Activated CD8-positive, alpha-beta memory T cell treated with anti-CD3 and anti-CD28 coated beads for 48 hours (primary cell): ENCODE results near the gene GABRE.

Experiments
- DNase-seq, 3 experiments: peaks; one replicate each; pipeline ENCODE4 v3.0.0-alpha.2; 2020; ENCODE audit warnings: low read depth in 2 of 3, low spot score in 2 of 3

Gene GABRE, protein sequence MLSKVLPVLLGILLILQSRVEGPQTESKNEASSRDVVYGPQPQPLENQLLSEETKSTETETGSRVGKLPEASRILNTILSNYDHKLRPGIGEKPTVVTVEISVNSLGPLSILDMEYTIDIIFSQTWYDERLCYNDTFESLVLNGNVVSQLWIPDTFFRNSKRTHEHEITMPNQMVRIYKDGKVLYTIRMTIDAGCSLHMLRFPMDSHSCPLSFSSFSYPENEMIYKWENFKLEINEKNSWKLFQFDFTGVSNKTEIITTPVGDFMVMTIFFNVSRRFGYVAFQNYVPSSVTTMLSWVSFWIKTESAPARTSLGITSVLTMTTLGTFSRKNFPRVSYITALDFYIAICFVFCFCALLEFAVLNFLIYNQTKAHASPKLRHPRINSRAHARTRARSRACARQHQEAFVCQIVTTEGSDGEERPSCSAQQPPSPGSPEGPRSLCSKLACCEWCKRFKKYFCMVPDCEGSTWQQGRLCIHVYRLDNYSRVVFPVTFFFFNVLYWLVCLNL

DNA sequence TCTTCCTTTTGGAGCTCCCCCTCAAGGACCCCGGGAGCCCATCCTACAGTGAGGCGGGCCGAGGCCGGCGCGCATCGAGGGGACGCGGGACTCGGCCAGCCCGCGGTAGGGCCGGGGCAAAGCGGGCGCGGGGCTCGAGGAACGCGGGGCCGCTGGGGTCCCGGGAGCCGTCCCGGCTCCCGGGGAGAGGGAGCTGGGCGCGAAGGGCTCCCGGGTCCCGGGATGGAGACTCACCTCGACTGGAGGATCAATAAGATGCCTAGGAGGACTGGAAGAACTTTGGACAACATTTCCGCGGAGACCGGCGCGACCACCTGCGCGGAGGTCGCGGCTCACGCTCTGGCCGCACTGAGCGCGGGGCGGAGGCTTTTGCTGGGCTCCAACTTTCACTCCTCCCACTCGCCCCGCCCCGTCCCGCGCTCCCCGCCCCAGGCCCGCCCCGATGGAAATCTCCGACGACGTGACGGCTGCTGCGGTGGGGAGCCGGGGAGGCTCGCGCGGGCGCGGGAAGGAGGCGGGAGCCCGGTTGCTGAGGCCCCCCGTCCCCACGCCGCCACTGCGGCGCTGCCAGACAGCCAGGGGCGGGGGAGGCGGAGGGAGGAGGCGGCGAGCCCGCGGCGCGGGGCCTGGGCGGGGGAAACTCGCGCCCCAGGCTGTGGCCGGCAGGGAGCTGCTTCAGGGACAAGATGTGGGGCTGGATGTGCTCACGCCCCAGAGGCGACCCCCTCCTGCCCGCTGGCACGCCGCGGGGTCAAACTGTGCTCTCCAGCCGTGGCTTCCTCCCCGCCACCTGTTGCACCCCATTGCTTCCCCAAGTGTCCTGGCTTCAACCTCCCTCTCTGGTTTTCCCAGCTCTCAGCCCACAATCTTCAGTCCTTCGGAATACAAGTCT lies at the start of gene GABRE:
TSS of gene GABRE (minus strand) at position 341 of the 892 bp plus-strand sequence. CDS start at position 290, 51 bp downstream.
- DNase-seq = no peak

DNA sequence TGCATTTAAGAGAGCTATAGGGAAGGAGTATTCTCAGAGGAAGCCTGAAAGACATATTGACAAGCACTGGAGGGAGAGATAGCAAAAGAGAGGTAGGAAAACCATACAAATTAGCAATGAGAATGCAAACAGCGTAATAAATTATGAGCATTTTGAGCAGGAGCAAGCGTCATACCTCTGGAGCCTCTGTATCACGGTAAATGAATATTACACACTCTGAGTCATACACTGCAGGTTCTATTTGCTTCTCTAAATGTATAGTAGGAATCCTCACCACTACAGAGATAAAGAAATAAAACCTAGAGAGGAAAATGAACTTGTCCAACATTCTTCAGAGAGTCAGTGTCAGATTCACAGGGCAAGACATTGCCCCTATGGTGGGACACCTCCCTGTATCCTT lies 46.4 kb upstream of the GABRE start:
- DNase-seq = no peak

DNA sequence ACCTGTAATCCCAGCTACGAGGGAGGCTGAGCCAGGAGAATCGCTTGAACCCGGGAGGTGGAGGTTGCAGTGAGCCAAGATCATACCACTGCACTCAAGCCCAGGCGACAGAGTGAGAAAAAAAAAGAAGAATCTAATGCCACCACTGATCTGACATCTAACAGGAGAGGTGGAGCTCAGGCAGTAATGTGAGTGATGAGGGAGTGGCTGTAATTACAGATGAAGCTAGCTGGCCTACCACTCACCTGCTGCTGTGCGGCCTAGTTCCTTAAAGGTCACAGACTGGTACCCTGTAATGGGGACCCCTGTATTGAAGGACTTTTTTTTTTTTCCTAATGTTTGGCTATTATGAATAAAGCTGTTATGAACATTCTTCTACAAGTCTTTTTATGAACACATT lies 25.3 kb upstream of the GABRE start:
- DNase-seq = no peak

DNA sequence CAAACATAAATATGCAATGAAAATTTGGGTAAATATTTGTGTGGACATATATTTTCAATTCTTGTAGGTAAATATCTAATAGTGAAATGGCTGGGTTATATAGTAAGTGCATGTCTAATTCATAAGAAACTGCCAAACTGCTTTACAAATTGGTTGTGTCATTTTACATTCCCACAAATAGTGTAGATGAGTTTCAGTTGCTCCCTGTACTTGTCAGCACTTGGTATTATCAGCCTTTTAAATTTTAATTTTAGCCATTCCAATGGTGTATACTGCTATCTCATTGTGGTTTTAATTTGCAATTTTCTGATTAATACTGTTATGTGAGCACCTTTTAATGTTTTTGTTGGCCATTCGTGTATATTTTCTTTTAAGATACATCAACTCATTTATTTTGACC lies 23.1 kb upstream of the GABRE start:
- no peak for DNase-seq

DNA sequence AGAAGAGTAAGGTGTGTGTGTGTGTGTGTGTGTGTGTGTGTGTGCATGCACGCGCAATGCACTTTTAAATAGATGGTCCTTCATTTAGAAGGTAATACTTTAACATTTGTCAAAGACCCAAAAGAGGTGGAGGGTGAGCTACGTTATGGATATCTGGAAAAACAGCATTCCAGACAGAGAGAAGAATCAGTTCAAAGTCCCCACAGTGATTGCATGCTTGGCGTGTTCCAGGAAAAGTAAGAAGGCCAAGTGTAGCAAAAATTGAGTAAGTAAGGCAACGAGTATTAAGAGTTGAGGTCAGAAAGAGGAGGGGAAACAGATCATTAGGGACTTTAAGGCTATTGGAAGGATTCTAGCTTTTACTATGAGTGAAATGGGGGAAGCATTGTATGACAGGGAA lies 21.9 kb upstream of the GABRE start:
- no peak for DNase-seq

DNA sequence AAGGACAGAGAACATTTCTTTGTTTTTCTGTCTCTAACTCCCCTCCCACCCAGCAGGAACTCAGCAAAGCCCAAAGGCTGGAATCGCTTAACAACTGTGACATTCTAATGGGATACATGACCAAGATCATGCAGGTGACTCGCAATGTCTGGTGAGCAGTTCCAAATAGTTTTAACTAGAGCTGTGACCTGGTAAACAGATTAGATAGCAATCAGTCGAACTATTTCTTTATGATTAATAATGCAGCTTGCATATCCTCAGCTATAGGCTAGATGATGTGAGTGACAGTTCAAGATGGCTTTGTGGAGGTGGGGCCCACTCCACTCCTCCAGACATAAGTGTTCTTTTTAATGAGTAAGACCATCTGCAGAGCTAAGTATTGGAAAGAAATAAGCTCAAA lies 20.0 kb upstream of the GABRE start:
- no peak for DNase-seq

DNA sequence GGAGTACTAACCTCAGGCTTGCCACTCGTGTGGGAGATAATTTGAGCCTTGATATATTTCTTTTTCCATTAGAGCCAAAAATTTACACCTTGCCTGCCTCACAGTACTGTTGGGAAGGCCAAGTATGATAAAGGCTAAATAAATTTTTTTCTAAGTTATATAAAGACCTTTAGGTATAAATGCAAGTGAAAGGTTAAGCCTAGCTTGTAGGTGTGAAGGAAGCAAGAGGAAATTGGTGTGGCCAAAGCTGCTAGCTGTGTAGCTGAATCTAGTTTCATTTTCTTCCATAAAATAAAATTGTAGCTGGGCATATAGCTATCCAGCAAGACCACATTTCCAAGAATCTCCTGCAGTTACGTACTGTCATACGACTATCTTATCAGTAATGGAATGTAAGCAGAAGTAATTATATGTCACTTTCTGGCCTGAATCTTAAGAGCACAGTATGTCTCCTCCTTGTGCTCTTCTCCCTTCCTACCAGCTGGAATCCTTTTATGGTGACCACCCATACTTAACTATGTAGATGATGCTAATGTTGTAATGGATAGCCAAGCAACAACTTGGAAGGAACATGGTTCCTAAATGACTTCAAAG lies 14.3 kb upstream of the GABRE start:
- DNase-seq = no peak

DNA sequence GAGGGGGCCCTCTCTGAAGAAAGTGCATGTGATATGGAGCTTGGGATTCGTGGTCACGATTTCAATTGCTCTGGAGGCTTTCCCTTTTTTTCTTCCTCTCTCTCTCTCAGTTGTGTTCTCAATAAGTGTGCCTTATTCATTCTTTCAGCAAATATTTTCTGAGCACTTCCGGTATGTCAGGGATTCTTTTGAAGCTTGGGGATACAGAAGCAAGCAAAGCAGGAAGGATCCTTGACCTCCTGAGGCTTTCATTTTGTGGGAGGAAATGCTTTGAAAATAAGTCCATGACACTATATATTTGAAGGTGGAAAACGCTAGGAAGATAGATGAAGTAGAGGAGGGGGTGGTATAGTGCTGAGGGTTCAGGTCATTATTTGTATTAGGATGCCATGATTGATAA lies 12.6 kb upstream of the GABRE start:
- no peak for DNase-seq

DNA sequence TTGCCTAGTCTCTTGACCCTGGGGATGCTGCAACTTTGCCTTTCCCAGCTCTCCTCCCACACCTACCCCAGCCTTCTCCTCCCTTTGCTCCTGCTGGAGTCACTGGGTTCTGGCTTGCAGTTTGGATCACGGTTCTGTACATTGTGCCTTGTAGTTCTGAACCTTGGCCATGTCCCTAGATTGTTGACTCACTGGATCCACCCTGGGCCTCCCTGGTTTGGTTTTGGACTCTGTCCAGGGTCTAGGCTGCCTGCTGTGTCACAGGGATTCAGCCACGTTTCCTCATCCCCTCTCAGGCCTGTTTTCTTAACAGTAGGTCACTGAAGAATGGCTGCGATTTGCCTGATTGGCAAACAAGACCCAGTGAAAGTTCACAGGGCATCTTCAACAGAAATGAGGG lies 11.5 kb upstream of the GABRE start:
- DNase-seq = no peak

DNA sequence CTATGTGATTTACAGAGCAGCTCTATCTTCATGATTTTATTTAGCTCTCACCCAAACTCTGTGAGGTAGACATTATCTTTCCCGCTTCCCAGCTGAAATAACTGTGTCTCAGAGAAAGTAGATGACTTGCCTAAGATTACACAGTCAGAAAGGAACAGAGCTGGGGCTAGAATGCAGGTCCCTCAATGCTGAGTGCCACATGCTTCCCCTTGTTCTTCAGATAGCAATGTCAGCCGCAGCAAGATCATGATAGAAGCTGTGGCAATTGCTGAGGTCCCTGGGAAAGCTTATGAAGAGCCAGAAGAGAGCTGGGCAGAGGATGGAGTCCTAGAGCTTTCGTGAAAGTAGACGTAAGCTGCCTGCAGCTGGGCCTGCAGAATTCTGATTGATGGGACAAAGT lies 11.1 kb upstream of the GABRE start:
- DNase-seq = no peak

DNA sequence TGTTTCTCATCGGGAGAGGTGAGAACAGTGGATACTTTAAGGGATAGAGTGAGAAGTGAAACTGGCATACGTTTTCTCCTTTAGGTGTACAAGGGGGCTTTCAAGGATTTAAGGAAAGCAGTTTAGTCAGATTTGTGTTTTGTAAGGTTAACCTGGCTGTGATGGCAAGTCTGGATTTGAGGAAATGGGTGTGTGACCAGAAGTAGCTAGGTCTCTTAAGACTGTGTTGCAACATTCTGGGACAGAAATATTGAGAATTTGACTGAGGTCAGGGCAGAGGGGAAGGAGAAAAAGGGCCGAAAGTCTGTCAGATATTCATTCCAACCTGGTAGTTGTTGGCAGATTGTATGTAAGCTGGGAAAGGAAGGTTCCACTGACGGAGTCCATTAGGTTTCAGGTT lies 10.4 kb upstream of the GABRE start:
- DNase-seq = no peak

DNA sequence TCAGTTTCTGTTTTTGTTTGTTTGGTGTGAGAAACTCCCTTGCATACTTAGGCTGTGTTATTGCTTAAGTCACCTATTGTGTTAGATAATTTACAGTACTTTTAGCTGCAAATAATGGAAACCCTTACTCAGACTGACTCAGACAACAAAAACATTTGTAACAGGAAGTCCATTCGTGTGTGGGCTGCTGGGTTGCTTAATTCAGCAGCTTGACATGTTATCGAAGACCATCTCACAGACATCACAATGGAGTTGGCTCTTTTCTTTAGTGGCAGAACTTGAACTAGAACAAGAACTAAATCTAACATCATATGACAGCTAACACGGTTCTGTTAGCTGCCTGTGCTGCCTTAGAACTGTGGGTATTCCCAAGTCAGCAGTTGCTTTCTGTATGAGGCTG lies 9.9 kb upstream of the GABRE start:
- DNase-seq = no peak

DNA sequence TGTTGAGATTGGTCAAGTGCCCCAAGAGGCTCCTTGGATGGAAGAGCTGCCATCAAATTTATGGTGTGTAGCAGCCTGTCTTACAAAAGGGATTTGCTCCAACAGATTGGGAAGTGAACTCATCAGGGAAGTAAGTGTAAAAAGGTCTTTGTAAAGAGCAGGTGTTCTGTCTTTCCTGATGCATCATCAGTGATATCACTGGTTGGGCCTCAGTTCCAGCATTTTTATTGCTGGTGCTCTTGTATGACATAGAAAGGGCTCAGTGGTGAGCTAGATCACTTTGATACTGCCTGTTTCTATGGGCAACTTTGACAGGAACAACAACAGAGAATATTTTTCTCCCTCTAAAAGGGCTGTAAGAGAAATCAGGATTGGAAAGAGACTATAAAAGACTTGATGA lies 8.7 kb upstream of the GABRE start:
- DNase-seq = no peak

DNA sequence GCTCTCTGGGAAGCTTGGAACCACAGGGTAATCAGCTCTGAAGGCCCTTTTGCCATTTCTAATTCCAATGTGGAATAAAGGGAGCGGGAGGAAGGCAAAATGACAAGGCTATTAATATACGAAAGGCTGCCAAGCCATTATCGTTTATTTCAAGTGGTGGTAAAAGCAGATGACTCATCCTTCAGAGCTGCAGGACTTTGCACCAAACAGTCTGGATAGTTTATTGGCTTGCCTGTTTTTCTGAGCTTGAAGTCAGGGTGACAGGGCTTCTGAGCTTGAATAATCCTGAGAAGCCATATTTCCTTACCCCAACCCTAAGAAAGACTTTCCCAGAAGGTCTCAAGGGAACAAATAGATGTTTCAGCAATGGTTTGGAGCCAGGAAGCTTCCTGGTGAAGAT lies 7.7 kb upstream of the GABRE start:
- no peak for DNase-seq

DNA sequence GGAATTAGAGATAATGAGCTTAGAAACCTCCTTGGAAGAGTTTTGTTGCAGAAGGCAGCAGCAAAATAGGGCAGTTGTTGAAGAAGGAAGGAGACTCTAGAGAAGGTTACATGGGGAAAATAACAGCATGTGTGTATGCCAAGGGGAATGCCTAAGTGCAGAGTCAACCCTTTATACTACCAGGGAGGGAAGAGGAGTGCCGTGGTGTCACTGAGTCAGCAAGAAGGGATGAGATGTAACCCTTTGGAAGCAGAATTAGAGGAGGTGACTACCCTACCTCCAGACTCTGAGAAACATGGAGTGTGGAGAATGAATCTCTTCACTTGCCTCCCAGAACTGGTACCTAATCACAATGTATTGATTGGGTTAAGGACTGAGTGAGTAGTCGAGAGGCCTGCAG lies 6.7 kb upstream of the GABRE start:
- no peak for DNase-seq

DNA sequence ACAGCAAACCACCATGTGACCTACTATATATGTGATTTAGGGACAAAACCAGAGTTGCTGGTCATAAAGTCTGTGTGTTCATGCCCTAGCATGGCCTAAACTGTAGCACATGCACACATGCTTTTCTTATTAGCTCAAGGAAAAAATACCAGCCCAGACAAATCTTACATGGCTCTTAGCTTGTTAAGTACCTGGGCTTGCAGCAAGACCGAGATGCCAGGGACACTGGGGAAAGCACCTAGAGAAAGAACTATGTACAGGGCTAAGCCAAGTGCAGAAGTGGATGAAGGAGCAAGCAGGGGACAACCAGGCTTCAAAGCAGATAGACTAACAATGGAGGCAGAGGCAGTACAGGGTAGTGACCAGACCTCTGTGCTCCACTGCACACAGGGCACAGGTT lies 3.4 kb upstream of the GABRE start:
- DNase-seq = no peak

DNA sequence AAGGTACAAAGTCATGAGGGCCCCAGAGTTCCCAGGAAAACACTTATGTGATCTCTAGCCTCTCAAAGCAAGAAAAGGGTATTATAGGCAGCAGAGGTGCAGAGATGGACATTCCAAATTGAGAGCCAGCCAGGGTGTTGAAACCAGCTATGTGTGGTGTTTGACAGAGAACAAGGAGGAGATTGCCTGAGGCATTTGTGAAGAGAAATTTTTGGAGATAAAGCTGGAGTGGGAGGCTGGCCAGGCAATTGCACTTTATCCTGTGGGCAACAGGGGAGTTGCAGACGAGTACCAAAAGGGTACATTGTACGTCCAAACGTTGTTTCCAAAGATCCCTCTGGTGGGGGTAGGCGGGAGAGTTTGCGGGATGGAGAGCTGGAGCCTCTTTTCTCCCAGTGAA lies 2.5 kb upstream of the GABRE start:
- no peak for DNase-seq

DNA sequence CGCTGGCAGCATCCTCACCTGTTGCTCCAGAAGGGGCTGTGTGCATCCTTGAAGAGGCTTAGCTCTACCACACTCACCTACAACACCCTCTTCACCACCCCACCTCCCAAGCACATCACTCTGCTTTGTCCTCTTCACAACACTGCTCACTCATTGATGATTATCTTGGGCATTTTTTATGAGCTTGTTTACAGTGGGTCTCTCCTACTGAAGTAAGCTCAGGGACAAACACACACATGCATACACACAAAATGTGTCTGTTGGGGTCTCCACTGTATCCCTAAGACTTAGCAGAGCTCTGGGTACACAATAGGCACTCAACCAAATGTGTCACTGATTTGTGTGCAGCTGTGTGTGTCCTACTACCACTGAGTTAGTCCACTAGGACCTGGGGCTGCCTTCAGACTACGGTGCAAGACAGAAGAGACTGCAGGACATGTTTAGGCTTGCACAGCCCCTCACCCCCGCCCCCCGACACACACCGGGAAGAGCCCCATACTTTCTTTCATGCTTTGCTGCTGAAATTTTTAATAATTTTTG lies 1.3 kb upstream of the GABRE start:
- DNase-seq = no peak

DNA sequence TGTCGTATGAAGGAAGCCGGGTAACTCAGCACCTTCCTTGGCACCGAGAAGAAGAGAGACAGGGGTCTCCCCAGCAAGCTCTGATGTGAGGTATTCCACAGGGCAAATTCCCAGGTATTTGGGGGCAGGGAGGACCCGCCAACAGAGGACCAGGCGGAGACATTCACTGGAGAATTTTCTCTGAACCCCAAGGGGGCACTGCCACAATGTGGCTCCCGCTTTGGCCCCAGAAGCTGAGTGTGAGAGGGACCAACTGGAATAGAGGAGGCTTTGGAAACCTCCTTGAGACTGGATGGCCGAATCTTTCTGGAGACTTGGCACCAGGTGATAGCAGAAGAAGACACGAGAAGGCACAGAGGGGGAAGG lies 735 bp upstream of the GABRE start:
- no peak for DNase-seq

DNA sequence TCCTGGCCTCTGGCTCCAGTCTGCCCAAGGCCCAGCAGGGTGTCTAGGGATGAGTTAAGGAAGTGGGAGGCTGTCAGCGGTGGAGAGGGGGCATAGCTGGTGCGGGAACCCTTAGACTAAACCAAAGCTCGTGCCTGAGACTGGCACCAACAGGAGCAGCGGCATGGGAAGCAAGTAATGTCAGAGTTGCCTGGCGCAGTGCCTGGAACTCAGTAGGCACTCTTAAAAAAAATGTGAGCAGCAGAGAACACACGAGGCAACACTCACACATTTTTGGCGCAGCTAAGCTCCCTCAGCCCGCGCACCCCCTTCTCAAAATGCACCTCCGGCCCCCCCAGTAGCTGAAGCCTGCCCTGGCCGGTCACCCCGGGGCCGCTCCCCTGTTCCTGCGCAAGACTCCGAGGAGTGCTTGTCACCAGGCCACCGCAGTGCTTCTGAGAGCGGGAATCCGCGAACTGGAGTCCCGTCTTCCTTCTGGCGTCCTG lies 583 bp downstream of the GABRE start:
- no peak for DNase-seq

DNA sequence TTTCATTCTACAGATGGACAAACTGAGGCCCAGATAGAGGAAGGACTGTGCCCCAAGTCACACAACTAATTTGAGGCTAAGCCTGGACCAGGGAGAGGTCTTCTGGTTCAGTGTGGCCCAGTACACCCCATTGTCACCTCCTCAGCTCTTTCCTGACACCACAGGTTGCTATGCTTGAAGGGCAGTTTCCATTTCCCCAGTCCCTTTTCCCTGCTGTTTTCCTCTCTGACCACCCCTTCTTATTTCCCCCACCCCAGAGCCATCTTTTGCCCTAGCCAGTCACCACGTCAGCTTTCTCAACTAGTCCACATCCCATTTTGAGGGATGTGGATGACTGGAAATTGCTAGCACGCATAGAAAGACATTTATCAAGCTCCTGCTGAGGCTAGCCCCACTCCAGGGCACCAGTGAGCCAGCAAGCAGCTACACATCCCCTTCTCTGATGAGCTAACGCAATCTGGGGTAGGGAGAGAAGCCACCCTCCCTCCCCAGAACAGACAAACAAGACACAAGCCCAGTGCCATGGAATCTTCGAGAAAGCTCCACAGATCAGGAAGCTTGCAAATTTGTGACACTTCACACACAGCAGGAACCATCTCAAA lies 1.3 kb downstream of the GABRE start:
- no peak for DNase-seq
